Measurements from ENCODE around the gene KCNN4. TPM values are rescaled to one million over a fixed set of nuclear protein-coding genes. Genes with fewer than 3 reads are reported as not detected.

The KCNN4 gene
- total and polyA plus RNA-seq, 2 experiments from 2014 or later: 0.86 to 3.2 TPM

GRCh38 chr19:43807651-43808050 lies 26.9 kb upstream of the KCNN4 start (continued):
- TF ChIP-seq ZNF462 (CRISPR knock-in tag; IDR thresholded peaks at IDR 0.05): no peak
- TF ChIP-seq, protein P1, sequence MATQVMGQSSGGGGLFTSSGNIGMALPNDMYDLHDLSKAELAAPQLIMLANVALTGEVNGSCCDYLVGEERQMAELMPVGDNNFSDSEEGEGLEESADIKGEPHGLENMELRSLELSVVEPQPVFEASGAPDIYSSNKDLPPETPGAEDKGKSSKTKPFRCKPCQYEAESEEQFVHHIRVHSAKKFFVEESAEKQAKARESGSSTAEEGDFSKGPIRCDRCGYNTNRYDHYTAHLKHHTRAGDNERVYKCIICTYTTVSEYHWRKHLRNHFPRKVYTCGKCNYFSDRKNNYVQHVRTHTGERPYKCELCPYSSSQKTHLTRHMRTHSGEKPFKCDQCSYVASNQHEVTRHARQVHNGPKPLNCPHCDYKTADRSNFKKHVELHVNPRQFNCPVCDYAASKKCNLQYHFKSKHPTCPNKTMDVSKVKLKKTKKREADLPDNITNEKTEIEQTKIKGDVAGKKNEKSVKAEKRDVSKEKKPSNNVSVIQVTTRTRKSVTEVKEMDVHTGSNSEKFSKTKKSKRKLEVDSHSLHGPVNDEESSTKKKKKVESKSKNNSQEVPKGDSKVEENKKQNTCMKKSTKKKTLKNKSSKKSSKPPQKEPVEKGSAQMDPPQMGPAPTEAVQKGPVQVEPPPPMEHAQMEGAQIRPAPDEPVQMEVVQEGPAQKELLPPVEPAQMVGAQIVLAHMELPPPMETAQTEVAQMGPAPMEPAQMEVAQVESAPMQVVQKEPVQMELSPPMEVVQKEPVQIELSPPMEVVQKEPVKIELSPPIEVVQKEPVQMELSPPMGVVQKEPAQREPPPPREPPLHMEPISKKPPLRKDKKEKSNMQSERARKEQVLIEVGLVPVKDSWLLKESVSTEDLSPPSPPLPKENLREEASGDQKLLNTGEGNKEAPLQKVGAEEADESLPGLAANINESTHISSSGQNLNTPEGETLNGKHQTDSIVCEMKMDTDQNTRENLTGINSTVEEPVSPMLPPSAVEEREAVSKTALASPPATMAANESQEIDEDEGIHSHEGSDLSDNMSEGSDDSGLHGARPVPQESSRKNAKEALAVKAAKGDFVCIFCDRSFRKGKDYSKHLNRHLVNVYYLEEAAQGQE (IDR thresholded peaks at IDR 0.05; ENCODE audit: unreplicated experiment): no peak
- no peak for TF ChIP-seq POLR2AphosphoS5 (IDR thresholded peaks at IDR 0.05; ENCODE audit: low read depth)
- TF ChIP-seq, protein P2, sequence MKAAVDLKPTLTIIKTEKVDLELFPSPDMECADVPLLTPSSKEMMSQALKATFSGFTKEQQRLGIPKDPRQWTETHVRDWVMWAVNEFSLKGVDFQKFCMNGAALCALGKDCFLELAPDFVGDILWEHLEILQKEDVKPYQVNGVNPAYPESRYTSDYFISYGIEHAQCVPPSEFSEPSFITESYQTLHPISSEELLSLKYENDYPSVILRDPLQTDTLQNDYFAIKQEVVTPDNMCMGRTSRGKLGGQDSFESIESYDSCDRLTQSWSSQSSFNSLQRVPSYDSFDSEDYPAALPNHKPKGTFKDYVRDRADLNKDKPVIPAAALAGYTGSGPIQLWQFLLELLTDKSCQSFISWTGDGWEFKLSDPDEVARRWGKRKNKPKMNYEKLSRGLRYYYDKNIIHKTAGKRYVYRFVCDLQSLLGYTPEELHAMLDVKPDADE (IDR thresholded peaks at IDR 0.05): no peak
- TF ChIP-seq ZNF331 (CRISPR knock-in tag; IDR thresholded peaks at IDR 0.05; ENCODE audit: low read depth): no peak
- TF ChIP-seq JUNB (IDR thresholded peaks at IDR 0.05; ENCODE audit: unreplicated experiment): no peak
